HEK293T (cell line): Measurements from ENCODE around the gene NR2C1.

Experiments
- ARNT ChIP-seq: fragments of 450-650 bp; IDR thresholded peaks from 2 replicates; pipeline ENCODE4 v1.6.1; 2017; ENCODE audit warnings: mild to moderate bottlenecking
- BHLHE40 ChIP-seq: fragments of 450-650 bp; IDR thresholded peaks from 2 replicates; pipeline ENCODE4 v1.6.1; 2016; ENCODE audit warnings: mild to moderate bottlenecking, moderate library complexity, borderline replicate concordance
- ELF4 ChIP-seq: fragments of 450-650 bp; IDR thresholded peaks from 2 replicates; pipeline ENCODE4 v1.6.1; 2017; ENCODE audit warnings: antibody characterized with exemption
- FOXA1 ChIP-seq: fragments of 450-650 bp; IDR thresholded peaks from 2 replicates; pipeline ENCODE4 v1.6.1; 2016; ENCODE audit warnings: mild to moderate bottlenecking
- FOXM1 ChIP-seq: fragments of 450-650 bp; IDR thresholded peaks from 2 replicates; pipeline ENCODE4 v1.6.1; 2017; ENCODE audit warnings: mild to moderate bottlenecking, borderline replicate concordance
- HDGF ChIP-seq: fragments of 450-650 bp; IDR thresholded peaks from 2 replicates; pipeline ENCODE4 v1.6.1; 2017; ENCODE audit warnings: antibody characterized with exemption, borderline replicate concordance
- L3MBTL2 ChIP-seq: fragments of 450-650 bp; conservative IDR thresholded peaks from 2 replicates; pipeline ENCODE4 v1.6.1; 2016; ENCODE audit warnings: mild to moderate bottlenecking
- NFRKB ChIP-seq: fragments of 450-650 bp; IDR thresholded peaks from 2 replicates; pipeline ENCODE4 v1.6.1; 2016; ENCODE audit warnings: mild to moderate bottlenecking, moderate library complexity
- SP1 ChIP-seq: fragments of 450-650 bp; IDR thresholded peaks from 2 replicates; pipeline ENCODE4 v1.6.1; 2017
- SUZ12 ChIP-seq: fragments of 450-650 bp; IDR thresholded peaks from 2 replicates; pipeline ENCODE4 v1.6.1; 2016; ENCODE audit warnings: mild to moderate bottlenecking
- TARDBP ChIP-seq: fragments of 450-650 bp; IDR thresholded peaks from 2 replicates; pipeline ENCODE4 v1.6.1; 2016
- ZNF384 ChIP-seq: fragments of 450-650 bp; IDR thresholded peaks from 2 replicates; pipeline ENCODE4 v1.6.1; 2016
- TF ChIP-seq, protein P1 (sequence below): fragments of 450-650 bp; IDR thresholded peaks from 2 replicates; pipeline ENCODE4 v1.6.1; 2016

DNA sequence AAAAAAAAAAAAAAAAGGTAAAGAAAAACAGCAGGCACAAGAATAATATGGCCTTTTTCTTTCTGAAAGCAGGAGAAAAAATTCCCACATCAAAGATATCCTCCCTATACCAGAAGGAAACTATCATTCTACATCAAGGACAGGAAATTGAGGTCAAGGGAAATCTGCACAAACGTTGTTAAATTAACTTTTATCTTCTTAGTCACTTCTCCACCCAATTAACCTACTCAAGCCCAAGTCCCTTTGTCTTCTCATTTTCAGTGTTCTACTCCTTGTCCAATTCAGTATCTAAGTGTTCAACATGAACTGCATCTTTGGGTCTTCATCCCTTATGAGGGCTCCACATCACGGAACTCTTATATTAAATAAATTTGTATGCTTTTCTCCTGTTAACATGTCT is 85.6 kb downstream of the NR2C1 start:
- no peak for TF ChIP-seq FOXA1
- TF ChIP-seq, protein P1, sequence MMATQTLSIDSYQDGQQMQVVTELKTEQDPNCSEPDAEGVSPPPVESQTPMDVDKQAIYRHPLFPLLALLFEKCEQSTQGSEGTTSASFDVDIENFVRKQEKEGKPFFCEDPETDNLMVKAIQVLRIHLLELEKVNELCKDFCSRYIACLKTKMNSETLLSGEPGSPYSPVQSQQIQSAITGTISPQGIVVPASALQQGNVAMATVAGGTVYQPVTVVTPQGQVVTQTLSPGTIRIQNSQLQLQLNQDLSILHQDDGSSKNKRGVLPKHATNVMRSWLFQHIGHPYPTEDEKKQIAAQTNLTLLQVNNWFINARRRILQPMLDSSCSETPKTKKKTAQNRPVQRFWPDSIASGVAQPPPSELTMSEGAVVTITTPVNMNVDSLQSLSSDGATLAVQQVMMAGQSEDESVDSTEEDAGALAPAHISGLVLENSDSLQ, result no peak
- TF ChIP-seq FOXM1, result no peak
- TF ChIP-seq BHLHE40, result no peak
- TF ChIP-seq SP1, result no peak
- TF ChIP-seq ARNT, result no peak
- no peak for TF ChIP-seq ELF4
- no peak for TF ChIP-seq NFRKB
- no peak for TF ChIP-seq TARDBP
- TF ChIP-seq SUZ12, result no peak
- no peak for TF ChIP-seq HDGF
- TF ChIP-seq L3MBTL2, result no peak
- no peak for TF ChIP-seq ZNF384
